HG02852 (cell line): ENCODE data around the gene CCDC159.
"Not testable (repeated sequence)": the region's sequence is repeated elsewhere in the genome, so short reads cannot be mapped to it uniquely, and the experiment has no call there.

Experiments
- ATAC-seq: cut with Tn5 transposase; IDR thresholded peaks from one replicate; pipeline ENCODE4 v1.9.1; 2021; ENCODE audit warnings: mild to moderate bottlenecking, moderate library complexity; ENCODE audit not compliant: unreplicated experiment

CCDC159 gene

GRCh38 chr19:11364296-11364904, 18.1 kb downstream of the CCDC159 start:
- no peak for ATAC-seq

- no peak for ATAC-seq
Measured at GRCh38 chr19:11364935-11365334, 18.6 kb downstream of the CCDC159 start.

- ATAC-seq: no peak
Measured at GRCh38 chr19:11365557-11366117, 19.3 kb downstream of the CCDC159 start.

- ATAC-seq: no peak
Measured at GRCh38 chr19:11367528-11367927, 21.2 kb downstream of the CCDC159 start.

GRCh38 chr19:11370744-11371143, 24.4 kb downstream of the CCDC159 start:
- no peak for ATAC-seq

GRCh38 chr19:11373166-11373884, 27.0 kb downstream of the CCDC159 start:
- ATAC-seq: no peak

- ATAC-seq: no peak
Measured at GRCh38 chr19:11373885-11374432, 27.6 kb downstream of the CCDC159 start.

GRCh38 chr19:11374433-11375142, 28.3 kb downstream of the CCDC159 start, which contains the start of gene SWSAP1:
Gene SWSAP1, plus strand, starts transcription at chr19:11374666. Its CDS starts 15 bp downstream, at chr19:11374681.
- ATAC-seq: peak; percentile 89

- no peak for ATAC-seq
Measured at GRCh38 chr19:11375143-11375948, 29.0 kb downstream of the CCDC159 start.

- ATAC-seq: no peak
Measured at GRCh38 chr19:11377237-11377636, 30.9 kb downstream of the CCDC159 start.

- no peak for ATAC-seq
Measured at GRCh38 chr19:11377756-11378155, 31.4 kb downstream of the CCDC159 start.

GRCh38 chr19:11378319-11379189, 32.2 kb downstream of the CCDC159 start:
- ATAC-seq: no peak

GRCh38 chr19:11379269-11379845, 33.0 kb downstream of the CCDC159 start:
- not testable (repeated sequence) for ATAC-seq

- no peak for ATAC-seq
Measured at GRCh38 chr19:11379857-11380350, 33.6 kb downstream of the CCDC159 start.

GRCh38 chr19:11380653-11381537, 34.6 kb downstream of the CCDC159 start:
- ATAC-seq: peak; percentile 83

GRCh38 chr19:11382898-11383705, 36.8 kb downstream of the CCDC159 start:
- no peak for ATAC-seq

GRCh38 chr19:11383706-11384048, 37.4 kb downstream of the CCDC159 start:
- ATAC-seq: no peak
